SH-SY5Y (cell line): ENCODE results near the gene CNPPD1.

Experiments
- GATA2 ChIP-seq: IDR thresholded peaks from 2 replicates; pipeline ENCODE4 v1.6.1; 2011; ENCODE audit warnings: mild to moderate bottlenecking, low read depth, low read length
- GATA3 ChIP-seq: IDR thresholded peaks from 2 replicates; pipeline ENCODE4 v1.6.1; 2011; ENCODE audit warnings: low read depth, mild to moderate bottlenecking, low read length, moderate library complexity

DNA sequence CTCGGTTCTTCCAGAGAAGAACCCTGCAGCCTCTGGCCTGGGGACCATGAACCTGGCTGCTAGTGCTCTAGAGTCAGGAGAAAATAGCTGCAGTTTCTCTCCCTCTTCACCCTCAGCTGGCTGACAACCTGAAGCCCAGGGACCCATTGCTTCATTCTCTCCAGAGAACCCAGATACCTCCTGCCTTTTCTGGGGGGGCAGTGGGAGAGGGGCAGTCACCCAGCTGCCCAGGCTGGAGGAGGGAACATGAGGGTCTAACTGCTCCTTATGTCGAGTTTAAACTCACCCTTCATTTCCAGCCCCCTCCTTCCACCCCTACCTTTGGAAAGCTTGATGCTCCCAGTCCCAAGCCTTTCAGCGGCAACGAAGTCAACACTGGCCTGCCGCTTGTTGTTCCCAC, 22.2 kb upstream of the CNPPD1 start:
- TF ChIP-seq GATA2 (no peak), GATA3 (no peak)
